Skin of body (tissue), 2 donors: ENCODE data around the gene HSPA6. TPM values are rescaled to one million over a fixed set of nuclear protein-coding genes. Genes with fewer than 3 reads are reported as not detected.
"Not testable (repeated sequence)": the region's sequence is repeated elsewhere in the genome, so short reads cannot be mapped to it uniquely, and the experiment has no call there.

Experiments used
- DNase-seq: peaks from one replicate; lab custom pipeline; 2025; lab: John Stamatoyannopoulos, UW
- total RNA-seq: library from RNA; depleted of rRNA; stranded (reverse); fragments of >200 nt; gene quantifications from one replicate; pipeline ENCODE4 v1.2.3, GENCODE V29; 2014

Gene HSPA6
- total RNA-seq, result 8.2 TPM

DNA sequence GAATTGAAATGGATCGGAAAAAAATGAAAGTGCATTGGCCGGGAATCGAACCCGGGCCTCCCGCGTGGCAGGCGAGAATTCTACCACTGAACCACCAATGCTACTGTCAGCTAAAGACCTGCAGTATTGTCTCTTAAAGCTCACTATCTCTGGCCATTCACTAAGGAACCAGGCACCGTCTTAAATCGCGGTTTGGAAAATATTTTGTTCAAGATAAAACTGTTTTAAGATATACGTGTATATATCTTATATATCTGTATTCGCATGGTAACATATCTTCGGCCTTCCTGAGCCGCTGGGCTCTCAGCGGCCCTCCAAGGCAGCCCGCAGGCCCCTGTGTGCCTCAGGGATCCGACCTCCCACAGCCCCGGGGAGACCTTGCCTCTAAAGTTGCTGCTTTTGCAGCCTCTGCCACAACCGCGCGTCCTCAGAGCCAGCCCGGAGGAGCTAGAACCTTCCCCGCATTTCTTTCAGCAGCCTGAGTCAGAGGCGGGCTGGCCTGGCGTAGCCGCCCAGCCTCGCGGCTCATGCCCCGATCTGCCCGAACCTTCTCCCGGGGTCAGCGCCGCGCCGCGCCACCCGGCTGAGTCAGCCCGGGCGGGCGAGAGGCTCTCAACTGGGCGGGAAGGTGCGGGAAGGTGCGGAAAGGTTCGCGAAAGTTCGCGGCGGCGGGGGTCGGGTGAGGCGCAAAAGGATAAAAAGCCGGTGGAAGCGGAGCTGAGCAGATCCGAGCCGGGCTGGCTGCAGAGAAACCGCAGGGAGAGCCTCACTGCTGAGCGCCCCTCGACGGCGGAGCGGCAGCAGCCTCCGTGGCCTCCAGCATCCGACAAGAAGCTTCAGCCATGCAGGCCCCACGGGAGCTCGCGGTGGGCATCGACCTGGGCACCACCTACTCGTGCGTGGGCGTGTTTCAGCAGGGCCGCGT is at the start of gene HSPA6:
TSS of gene HSPA6 (plus strand) at position 724 of the 925 bp plus-strand sequence. CDS start at position 843, 119 bp downstream.
- DNase-seq, result peak; percentile 79

GRCh38 chr1:161477711-161478110 is 46.6 kb upstream of the HSPA6 start:
- not testable (repeated sequence) for DNase-seq

- DNase-seq, result no peak
These were observed 45.4 kb upstream of the HSPA6 start for GRCh38 chr1:161478985-161479384.

GRCh38 chr1:161480381-161481035 is 43.8 kb upstream of the HSPA6 start:
- no peak for DNase-seq

GRCh38 chr1:161481624-161482392 is 42.5 kb upstream of the HSPA6 start:
- DNase-seq, result no peak

GRCh38 chr1:161482610-161483009 is 41.7 kb upstream of the HSPA6 start:
- no peak for DNase-seq

DNA sequence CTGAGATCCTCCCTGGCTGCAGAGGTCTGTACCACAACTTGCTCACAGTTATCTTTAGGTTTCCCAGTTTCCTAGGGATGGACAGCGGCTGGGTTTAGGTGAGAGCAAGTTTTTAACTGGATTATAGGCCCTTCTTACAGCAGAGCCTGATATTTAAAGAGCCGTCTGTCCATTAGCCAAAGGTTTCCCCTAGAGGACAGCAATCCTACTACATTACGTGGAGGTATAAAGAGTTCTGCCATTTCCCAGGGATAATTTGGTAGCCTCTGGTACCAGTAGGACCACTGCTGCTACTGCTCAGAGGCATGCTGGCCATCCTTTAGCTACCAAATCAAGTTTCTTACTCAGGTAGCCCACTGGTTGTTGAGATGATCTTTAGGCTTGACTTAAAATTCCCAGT is 41.0 kb upstream of the HSPA6 start:
- DNase-seq, result no peak

DNA sequence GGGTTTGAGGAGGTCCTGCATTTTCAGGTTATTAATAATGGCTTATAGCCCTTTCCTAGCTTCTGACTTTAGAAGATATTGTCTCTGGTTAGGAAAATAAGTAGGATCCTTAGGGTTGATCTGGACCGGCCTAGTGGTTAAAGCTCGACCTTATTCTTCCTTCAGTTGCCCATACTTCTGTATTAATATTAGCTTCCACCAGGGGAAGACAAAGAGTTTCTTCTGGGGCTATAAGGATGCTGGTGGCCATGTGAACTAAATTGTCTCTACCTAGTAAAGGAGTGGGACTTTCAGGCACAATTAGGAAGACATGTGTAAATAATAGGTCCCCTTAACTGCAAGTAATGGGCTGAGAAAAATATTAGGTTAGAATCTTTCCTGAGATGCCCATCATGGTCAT is 39.7 kb upstream of the HSPA6 start:
- DNase-seq, result no peak

DNA sequence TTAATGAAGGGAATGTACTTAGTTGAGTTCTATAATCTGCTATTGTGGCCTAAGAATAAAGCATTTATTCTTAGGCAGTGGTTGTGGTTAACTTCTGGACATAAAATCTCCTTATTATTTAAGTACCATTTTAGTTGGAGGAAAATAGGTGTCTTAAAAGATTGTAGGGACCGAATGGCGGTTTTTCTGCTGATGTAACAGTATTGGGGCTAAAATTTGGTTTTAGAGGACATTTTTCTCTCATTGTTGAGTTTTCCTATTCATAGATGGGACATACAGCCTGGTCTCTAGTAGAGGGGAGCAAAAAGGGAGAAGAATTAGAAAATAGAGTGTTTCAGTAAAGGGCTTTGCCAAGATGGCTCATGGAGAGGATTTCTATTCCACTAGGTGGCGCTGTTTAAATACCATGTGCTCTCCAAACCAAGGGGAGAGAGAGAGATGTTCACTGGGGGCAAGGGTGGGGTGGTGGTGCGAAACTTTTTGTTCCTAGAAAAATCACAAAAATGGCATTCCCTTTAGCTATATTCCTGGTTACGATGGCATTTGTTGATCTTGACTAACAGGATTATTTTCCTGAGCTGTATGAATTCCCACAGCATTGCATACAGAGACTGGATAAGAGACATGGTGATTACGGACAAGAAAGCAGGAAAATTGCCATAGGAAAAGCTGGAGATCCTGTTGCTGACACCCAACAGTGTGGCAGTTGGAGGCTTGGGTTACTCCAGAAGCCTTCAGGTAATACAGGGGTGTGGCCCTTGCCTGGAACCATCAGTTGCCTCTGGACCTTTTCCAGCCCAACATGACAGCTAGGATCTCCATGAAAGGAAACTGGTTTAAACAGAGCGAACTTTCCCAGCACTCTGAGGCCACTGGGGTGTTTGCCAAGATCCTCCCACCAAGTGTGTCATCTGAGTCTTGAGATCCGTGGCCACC is 37.3 kb upstream of the HSPA6 start:
- DNase-seq, result no peak

- DNase-seq, result no peak
These were observed 32.9 kb upstream of the HSPA6 start for GRCh38 chr1:161491472-161491871.

DNA sequence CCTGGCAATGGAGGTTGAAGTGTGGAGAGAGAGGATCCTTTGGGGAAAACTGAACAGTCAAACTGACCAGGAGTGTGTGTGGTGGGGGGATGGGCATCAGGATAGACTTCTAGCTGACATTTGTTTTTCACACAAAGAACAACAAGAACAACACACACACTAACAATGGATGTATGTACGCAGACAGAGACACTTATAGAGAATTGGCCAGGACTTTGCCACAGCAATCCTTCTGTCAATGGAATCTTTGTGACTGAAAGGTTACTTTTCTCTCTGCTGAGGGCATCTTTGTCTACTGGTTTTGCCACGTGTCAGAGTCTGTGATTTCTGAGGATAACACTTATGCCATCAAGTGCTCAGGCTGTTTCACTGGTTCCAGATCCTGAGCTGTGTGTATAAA is 31.5 kb upstream of the HSPA6 start:
- no peak for DNase-seq

- no peak for DNase-seq
These were observed 30.1 kb upstream of the HSPA6 start for GRCh38 chr1:161494091-161494735.

DNA sequence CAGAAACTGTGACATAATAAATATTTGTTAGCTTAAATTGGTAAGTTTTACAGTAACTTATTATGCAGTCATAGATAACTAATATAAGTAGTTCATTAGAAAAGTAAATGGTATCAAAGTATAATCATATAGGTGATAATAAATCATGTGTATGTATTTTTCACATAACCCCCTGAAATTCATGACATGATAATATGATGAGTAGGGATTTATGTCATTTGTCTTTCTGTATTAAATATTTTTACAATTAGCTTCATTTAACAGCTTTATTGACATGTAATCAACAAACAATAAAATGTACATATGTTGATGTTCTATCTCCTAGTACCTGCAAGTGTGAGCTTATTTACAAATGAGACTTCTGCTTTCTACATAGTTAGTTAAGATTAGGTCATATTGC is 28.9 kb upstream of the HSPA6 start:
- no peak for DNase-seq

DNA sequence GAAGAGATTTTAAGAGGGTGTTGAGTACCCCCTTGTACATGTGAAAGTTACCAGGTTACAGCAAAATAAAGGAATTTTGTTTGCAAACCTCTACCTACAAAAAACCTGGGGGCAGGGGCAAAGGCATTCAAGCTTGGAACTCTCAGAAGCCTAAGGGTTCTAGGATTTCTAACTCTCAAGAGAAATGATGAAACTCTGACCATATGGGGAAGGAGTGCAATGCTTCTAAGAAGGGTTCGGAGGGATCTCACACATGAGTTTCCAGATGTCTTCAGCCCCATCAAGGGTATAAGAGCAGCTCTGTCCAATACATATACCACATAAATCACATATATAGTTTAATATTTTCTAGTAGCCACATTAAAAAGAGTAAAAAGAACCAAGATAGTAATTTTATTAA is 26.4 kb upstream of the HSPA6 start:
- DNase-seq, result no peak

DNA sequence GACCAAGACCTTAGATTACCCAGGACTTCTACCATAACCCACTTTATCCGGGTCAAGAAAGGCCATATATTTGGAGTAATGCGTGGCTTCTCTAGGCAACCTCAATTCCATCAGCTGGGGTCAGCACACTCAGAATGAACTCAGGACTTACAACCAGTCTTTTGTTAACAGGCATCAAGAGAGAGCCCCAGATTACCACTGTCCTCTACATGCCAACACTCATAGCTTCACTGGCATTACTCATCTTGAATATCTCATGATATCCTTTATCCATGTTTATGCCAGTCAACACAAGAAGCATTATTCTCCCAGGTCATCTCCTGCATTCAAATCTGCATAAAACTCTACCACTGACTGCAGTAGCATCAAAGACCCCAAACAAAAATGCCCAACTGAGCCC is 25.7 kb upstream of the HSPA6 start:
- DNase-seq, result no peak

GRCh38 chr1:161499099-161500039 is 25.0 kb upstream of the HSPA6 start:
- DNase-seq, result no peak

- DNase-seq, result no peak
These were observed 23.1 kb upstream of the HSPA6 start for GRCh38 chr1:161501234-161501633.

DNA sequence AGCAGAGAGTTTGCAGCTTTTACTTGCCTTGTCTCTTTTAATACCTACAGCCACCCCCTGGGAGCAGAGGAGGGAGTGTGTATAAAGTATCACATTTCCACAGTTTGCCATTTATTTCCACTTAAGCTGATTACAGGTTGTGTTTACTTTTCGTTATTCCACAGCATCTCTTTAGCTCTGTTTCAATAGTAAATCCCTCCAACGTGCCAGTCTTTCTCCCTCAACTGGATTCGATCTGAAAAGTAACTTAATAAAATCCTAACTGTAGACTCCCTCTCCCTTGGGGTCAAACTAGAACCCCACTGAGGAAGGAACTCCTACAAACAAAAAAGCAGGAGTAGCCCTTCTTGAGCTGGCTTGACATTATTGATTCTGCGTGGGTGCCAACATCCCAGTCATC is 22.2 kb upstream of the HSPA6 start:
- no peak for DNase-seq
